CD4-positive, alpha-beta T cell treated with Interleukin-17A for 1 hour (primary cell): ENCODE data around the gene GALNT10.

Source experiments
- DNase-seq: peaks from one replicate; pipeline ENCODE4 v3.0.0-alpha.2; 2020

Gene GALNT10

GRCh38 chr5:154449786-154450185 lies 259.3 kb downstream of the GALNT10 start:
- DNase-seq, result no peak

GRCh38 chr5:154451957-154452356 lies 261.4 kb downstream of the GALNT10 start:
- no peak for DNase-seq

GRCh38 chr5:154455585-154455984 lies 265.1 kb downstream of the GALNT10 start:
- no peak for DNase-seq

GRCh38 chr5:154456540-154456939 lies 266.0 kb downstream of the GALNT10 start:
- DNase-seq, result no peak

- DNase-seq, result no peak
These were observed 268.5 kb downstream of the GALNT10 start for GRCh38 chr5:154459015-154459414.

- no peak for DNase-seq
These were observed 269.6 kb downstream of the GALNT10 start for GRCh38 chr5:154460172-154460571.

GRCh38 chr5:154461531-154461930 lies 271.0 kb downstream of the GALNT10 start:
- DNase-seq, result no peak

GRCh38 chr5:154464438-154464837 lies 273.9 kb downstream of the GALNT10 start:
- DNase-seq, result no peak

GRCh38 chr5:154465169-154465568 lies 274.6 kb downstream of the GALNT10 start:
- no peak for DNase-seq

- DNase-seq, result no peak
These were observed 275.6 kb downstream of the GALNT10 start for GRCh38 chr5:154466147-154466546.

- DNase-seq, result no peak
These were observed 276.1 kb downstream of the GALNT10 start for GRCh38 chr5:154466671-154467070.

GRCh38 chr5:154467655-154468354 lies 277.3 kb downstream of the GALNT10 start:
- peak; percentile 66 for DNase-seq

- DNase-seq, result no peak
These were observed 279.6 kb downstream of the GALNT10 start for GRCh38 chr5:154470137-154470536.
